ENCODE measurements around the gene SUSD1.

- TF ChIP-seq, protein P1, sequence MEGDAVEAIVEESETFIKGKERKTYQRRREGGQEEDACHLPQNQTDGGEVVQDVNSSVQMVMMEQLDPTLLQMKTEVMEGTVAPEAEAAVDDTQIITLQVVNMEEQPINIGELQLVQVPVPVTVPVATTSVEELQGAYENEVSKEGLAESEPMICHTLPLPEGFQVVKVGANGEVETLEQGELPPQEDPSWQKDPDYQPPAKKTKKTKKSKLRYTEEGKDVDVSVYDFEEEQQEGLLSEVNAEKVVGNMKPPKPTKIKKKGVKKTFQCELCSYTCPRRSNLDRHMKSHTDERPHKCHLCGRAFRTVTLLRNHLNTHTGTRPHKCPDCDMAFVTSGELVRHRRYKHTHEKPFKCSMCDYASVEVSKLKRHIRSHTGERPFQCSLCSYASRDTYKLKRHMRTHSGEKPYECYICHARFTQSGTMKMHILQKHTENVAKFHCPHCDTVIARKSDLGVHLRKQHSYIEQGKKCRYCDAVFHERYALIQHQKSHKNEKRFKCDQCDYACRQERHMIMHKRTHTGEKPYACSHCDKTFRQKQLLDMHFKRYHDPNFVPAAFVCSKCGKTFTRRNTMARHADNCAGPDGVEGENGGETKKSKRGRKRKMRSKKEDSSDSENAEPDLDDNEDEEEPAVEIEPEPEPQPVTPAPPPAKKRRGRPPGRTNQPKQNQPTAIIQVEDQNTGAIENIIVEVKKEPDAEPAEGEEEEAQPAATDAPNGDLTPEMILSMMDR (IDR thresholded peaks at IDR 0.05): no peak
- no peak for TF ChIP-seq POLR2AphosphoS5 (IDR thresholded peaks at IDR 0.05)
- no peak for TF ChIP-seq POLR2A (IDR thresholded peaks at IDR 0.05)
- TF ChIP-seq EP300 (IDR thresholded peaks at IDR 0.05): no peak
Measured at GRCh38 chr9:112032009-112032408, 143.1 kb downstream of the SUSD1 start.
